Activated B cell treated with CpG ODN at 0.5 μM for 24 hours (primary cell): ENCODE measurements around the gene TCF7L2. TPM values are rescaled to one million over a fixed set of nuclear protein-coding genes. Genes with fewer than 3 reads are reported as not detected.

Source experiments
- ATAC-seq: fragments of 200-7000 bp; cut with Tn5 transposase; one replicate; pipeline ENCODE4 v1.10.0; 2021; ENCODE audit warnings: low read depth, mild to moderate bottlenecking, moderate library complexity
- CTCF ChIA-PET: fragments of 350-600 bp; sonication (Branson Sonifier 250); formaldehyde crosslinking; loops from one replicate; lab custom pipeline; 2021; ENCODE audit warnings: antibody characterized with exemption; lab: Charles Lee
- POLR2A ChIA-PET: fragments of 350-600 bp; sonication (Branson Sonifier 250); formaldehyde crosslinking; loops from one replicate; lab custom pipeline; 2021; ENCODE audit warnings: antibody characterized with exemption; lab: Charles Lee
- DNase-seq: peaks from one replicate; pipeline ENCODE4 v3.0.0; 2022
- H3K27ac Mint-ChIP-seq: one replicate; pipeline ENCODE4 v1.8.0; 2020; ENCODE audit warnings: mixed read lengths
- H3K27me3 Mint-ChIP-seq: one replicate; pipeline ENCODE4 v1.8.0; 2021; ENCODE audit warnings: mixed read lengths
- H3K36me3 Mint-ChIP-seq: one replicate; pipeline ENCODE4 v1.8.0; 2021; ENCODE audit warnings: low read depth, mixed read lengths
- H3K4me1 Mint-ChIP-seq: one replicate; pipeline ENCODE4 v1.8.0; 2021; ENCODE audit warnings: mixed read lengths
- H3K4me3 Mint-ChIP-seq: one replicate; pipeline ENCODE4 v1.8.0; 2020; ENCODE audit warnings: mild to moderate bottlenecking, mixed read lengths
- H3K9me3 Mint-ChIP-seq: one replicate; pipeline ENCODE4 v1.8.0; 2020; ENCODE audit warnings: mixed read lengths
- intact Hi-C: fragments of 100-400 bp; cut with micrococcal nuclease; formaldehyde crosslinking; loops from one replicate; pipeline ENCODE4 v1.15.1; 2024
- total RNA-seq: library from RNA; stranded (reverse); gene quantifications from 2 replicates; pipeline ENCODE4 v1.2.3, GENCODE V29; 2022
- TF ChIP-seq, protein P1 (sequence below): fragments of 200-600 bp; IDR thresholded peaks from one replicate; pipeline ENCODE4 v1.8.0; 2022; ENCODE audit warnings: antibody characterized with exemption, mild to moderate bottlenecking

Gene TCF7L2
- total RNA-seq, 1 donor from 2014 or later: 2.2 TPM

- Mint-ChIP-seq H3K27me3 (peaks cover 11% of the 10 kb centered on the region), H3K4me3 (no peak overlapping the region), H3K4me1 (no peaks in the 10 kb centered on the region), H3K36me3 (no peaks in the 10 kb centered on the region), H3K27ac (no peak overlapping the region), H3K9me3 (no peaks in the 10 kb centered on the region)
- intact Hi-C loops: no loop called here
- POLR2A ChIA-PET: no interaction called here
- CTCF ChIA-PET: no interaction called here
- TF ChIP-seq, protein P1, sequence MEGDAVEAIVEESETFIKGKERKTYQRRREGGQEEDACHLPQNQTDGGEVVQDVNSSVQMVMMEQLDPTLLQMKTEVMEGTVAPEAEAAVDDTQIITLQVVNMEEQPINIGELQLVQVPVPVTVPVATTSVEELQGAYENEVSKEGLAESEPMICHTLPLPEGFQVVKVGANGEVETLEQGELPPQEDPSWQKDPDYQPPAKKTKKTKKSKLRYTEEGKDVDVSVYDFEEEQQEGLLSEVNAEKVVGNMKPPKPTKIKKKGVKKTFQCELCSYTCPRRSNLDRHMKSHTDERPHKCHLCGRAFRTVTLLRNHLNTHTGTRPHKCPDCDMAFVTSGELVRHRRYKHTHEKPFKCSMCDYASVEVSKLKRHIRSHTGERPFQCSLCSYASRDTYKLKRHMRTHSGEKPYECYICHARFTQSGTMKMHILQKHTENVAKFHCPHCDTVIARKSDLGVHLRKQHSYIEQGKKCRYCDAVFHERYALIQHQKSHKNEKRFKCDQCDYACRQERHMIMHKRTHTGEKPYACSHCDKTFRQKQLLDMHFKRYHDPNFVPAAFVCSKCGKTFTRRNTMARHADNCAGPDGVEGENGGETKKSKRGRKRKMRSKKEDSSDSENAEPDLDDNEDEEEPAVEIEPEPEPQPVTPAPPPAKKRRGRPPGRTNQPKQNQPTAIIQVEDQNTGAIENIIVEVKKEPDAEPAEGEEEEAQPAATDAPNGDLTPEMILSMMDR: no peak
- no peak for ATAC-seq
- DNase-seq: no peak
Observed at GRCh38 chr10:113041841-113042750, 92.0 kb downstream of the TCF7L2 start.

GRCh38 chr10:113042868-113043267 lies 92.8 kb downstream of the TCF7L2 start:
- ChIA-PET CTCF (no interaction called here), POLR2A (no interaction called here)
- Mint-ChIP-seq H3K4me1 (no peaks in the 10 kb centered on the region), H3K27me3 (peaks cover 7% of the 10 kb centered on the region), H3K9me3 (no peaks in the 10 kb centered on the region), H3K4me3 (no peak overlapping the region), H3K36me3 (no peaks in the 10 kb centered on the region), H3K27ac (no peak overlapping the region)
- ATAC-seq: no peak
- TF ChIP-seq, protein P1: no peak
- DNase-seq: no peak
- intact Hi-C loops: no loop called here

DNA sequence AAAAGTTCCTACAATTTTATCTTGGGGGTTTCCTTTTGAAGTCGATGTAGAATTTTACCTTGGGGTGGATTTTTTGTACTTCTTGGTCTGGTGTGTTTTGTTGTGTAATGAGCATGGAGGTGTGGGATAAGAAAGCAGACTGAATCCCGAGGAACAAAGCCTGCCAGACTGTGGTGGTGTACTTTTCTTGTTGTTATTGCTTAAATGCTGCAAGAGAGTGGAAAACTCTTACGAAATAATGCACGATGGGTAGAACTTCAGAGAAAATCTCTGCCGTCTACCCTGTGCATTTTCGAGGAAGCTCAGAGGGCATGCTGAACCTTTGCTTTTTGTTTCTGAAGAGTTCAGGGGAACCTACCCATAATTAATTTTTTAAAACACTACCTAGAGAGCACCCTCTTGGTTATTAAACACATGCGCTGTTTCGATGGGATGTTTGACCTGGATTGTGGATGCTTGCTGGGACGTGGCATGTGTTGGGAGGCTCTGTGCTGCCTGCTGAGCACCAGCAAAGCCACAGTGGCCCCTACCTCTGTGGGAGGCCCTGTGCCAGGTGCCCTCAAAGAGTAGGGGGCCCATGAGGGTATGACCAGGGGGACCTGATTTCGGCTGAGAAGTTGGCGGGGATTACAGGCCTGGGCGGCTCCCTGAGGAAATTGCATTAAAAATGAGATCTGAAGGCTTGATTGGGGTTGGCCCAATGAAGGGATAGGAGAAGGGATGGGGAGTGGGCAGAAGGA lies 94.1 kb downstream of the TCF7L2 start:
- POLR2A ChIA-PET: no interaction called here
- Mint-ChIP-seq H3K36me3 (no peaks in the 10 kb centered on the region), H3K27ac (no peak overlapping the region)

GRCh38 chr10:113045147-113046055 lies 95.4 kb downstream of the TCF7L2 start:
- ChIA-PET CTCF (no interaction called here), POLR2A (no interaction called here)
- Mint-ChIP-seq H3K27ac (no peak overlapping the region), H3K36me3 (no peaks in the 10 kb centered on the region), H3K4me3 (no peak overlapping the region), H3K4me1 (no peaks in the 10 kb centered on the region), H3K27me3 (peaks cover 9% of the 10 kb centered on the region), H3K9me3 (no peaks in the 10 kb centered on the region)
- ATAC-seq (no peak), DNase-seq (no peak)
- TF ChIP-seq, protein P1: no peak
- intact Hi-C loops: no loop called here

More for the DNA sequence above, 94.1 kb downstream of the TCF7L2 start:
- no peak for ATAC-seq
- CTCF ChIA-PET: no interaction called here
- Mint-ChIP-seq H3K4me3 (no peak overlapping the region), H3K9me3 (no peaks in the 10 kb centered on the region), H3K27me3 (peaks cover 9% of the 10 kb centered on the region), H3K4me1 (no peaks in the 10 kb centered on the region)
- intact Hi-C loops: no loop called here
- TF ChIP-seq, protein P1: no peak
- no peak for DNase-seq
